Measurements from ENCODE around the gene PTPRR.

Gene PTPRR

DNA sequence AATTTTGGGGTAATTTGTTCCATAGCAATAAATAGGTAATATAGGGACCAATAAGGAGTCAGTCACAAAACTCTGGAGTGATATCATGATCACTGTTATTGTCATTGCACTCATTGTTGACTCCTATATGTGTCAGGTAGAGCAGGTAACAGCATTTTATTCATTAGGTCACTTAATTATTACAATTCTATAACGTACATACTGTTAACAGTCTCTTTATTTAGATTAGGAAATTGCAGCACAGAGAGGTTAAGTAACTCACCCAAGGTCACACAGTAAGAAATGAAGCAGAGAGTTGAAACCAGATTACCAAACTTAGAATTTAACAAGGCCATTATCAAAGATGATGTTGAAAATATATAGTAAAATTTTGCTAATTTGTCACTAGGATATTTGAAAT lies 233.6 kb downstream of the PTPRR start:
- DNase-seq (ENCODE audit: low read depth) = no peak

DNA sequence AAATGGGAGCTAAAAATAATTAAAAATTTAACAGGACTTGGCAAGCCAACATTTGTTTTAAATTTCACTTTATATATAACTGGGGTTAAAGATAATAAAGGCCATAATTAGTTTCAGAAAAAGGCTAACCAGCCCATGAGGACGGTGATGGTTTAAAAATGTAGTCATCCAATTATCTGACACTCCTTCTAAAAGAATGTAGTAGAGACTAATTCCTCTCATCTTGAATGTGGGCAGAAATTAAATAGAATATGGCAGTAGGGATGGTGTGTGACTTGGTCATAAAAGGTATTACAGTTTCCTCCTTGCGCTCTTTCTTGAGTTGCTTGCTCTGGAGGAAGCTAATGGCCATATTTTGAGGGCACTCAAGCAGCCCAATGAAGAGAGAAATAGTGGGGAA lies 234.2 kb downstream of the PTPRR start:
- no peak for DNase-seq (ENCODE audit: low read depth)

DNA sequence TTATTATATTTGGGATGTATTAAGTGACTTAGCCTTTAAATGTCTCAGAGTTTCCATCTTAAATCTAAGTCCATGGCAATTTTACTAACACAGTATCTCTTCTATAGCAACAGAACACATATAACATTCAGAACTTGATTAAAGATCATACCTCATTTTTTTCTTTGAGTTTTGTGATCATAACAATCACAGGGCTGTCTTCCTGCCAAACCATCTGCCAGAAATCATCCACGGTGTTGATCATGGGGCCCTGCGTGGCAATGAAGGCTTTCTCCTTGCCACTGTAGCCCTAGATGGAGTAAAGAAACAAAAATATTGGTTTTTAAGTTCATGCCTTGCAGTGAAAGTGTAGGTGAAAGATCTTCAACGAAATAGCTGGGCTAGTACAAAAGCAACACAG lies 236.6 kb downstream of the PTPRR start:
- DNase-seq (ENCODE audit: low read depth) = no peak

DNA sequence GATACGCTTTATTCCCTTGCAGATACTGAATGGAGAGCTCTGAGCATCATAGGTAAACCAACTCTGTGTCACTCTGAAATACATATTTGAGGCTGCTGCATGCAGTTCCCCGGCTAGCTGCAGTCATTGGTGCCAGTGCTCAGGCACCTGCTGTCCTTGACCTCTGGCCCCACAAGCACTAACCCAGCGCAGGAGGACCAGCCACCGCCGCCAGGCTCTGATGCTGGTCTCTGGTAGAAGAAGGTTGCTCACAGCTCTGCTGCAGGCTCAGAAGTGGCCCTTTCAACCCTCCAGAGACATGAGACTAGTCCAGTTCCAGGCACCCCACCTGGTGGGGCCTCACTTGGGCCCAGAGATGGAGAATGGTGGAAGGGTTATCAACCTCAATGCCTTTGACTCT lies 248.8 kb downstream of the PTPRR start:
- DNase-seq (ENCODE audit: low read depth) = no peak

DNA sequence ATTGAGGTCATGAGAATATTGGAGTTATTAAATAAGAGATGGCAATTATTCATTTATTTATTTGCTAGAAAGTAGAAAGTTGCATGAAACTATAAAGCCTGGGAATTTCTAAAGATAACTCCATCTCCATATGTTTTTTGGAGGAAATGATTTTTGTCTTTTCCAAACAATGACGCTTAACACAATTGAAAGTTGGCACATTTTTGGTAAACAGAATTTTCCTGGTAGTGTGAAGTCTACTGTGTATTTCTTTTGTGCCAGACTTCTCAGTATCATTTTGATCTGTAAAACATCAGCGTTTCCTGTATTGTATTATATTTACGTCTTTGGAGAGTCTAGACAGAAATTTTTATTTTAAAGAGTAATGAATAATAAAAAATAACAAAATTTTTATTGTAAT lies 249.6 kb downstream of the PTPRR start:
- no peak for DNase-seq (ENCODE audit: low read depth)

DNA sequence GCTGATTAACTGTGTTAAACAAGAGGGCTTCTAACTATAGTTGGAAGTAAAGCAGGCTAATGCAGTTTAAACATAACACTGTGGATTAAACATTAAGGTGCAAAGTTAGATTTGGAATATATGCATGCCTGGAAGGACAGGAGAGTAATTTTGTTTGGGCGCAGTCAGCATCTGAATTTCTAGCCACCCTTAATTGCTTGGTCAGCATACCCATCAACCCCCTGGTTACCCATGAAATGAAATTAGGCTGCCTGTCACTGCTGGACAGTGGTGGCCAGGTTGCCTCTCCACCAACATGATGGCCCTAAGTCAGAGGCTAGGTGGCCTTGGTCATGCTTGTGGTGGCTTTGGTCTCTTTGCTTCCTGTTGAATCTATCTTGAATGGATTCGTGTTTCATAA lies 253.3 kb downstream of the PTPRR start:
- no peak for DNase-seq (ENCODE audit: low read depth)

DNA sequence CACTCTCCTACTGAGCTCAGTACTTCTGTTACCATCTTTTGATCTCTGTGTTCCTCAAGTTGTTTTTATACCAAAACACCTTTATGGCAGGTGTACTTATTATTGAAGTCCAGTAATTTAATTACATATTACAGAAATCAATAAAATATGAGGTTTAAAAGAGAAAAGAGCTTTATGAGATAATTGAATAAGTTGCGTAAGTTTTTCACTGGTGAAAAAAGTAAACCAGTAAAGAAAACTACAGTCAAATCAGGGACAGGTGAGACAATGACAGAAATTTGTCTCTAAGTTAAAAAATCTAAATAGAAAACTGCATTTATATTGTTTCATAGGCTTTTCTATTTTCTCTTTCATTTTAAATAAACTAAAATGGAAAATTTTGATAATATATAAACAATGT lies 254.2 kb downstream of the PTPRR start:
- DNase-seq (ENCODE audit: low read depth) = no peak

DNA sequence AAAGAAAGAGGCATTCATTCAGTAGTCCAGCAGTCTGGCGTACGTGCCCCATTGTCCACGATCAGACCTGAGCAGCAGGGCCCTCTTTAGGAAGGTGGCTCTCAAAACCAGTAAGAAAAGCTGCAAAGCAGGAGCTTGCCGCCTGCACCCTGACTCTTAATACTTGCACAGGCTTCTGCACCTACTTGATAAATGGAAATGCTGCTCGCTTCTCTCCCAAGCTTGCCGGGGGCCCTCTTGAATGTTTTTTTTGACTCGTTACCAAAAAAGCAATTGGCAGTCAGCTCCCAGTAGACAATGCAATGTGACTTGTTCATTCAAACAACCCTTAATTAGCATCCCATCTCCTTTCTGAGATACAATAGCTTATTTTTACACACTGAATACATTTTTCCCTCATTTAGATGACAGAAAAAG lies 256.1 kb downstream of the PTPRR start:
- DNase-seq (ENCODE audit: low read depth) = no peak

DNA sequence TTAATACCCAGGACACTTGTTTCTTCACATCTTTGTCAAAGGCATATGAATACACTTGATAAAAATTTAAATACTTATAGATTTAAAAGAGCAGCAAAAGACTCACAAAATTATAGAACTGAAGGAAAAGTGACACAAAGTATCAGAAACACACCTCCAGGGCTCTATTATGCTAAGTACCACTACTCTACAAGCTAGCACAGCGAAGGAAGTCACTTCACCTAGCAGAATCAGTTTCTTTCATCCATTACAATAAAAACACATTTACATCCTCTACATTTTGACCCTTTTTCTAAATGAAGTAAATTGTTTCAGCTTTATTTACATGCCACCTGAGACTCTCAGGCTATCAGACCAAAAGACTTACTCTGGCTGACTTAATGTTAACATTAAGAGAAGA lies 256.7 kb downstream of the PTPRR start:
- DNase-seq (ENCODE audit: low read depth) = no peak

DNA sequence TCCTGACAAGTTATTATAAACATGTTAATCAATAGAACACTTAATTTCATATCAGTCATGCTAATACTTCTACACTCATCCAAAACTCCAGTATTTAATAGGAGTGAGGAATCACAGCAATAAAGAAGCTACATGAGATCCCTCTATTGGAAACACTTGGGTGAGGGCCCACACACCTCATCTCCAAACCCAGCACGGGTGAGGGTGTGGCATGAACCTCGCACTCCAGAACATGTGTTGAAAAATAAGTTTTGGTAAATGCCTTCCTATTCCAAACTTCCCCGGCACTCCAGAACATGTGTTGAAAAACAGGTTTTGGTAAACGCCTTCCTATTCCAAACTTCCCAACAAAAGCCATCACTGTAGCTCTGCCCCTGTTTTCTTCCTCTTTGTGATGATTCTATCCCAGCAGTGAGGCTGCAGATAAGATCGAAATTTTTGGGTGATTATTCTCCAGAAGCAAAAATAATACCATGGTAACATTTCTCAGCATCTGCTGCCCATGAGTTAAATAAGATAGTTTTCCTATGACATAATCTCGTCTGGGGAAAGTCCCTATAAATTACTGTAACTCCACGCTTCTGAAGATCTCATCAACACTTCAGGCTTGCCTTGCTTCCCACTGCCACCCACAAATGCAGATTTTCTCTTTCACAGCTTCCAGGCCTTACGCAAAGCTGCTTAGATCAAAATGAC lies 258.9 kb downstream of the PTPRR start:
- DNase-seq (ENCODE audit: low read depth) = no peak

DNA sequence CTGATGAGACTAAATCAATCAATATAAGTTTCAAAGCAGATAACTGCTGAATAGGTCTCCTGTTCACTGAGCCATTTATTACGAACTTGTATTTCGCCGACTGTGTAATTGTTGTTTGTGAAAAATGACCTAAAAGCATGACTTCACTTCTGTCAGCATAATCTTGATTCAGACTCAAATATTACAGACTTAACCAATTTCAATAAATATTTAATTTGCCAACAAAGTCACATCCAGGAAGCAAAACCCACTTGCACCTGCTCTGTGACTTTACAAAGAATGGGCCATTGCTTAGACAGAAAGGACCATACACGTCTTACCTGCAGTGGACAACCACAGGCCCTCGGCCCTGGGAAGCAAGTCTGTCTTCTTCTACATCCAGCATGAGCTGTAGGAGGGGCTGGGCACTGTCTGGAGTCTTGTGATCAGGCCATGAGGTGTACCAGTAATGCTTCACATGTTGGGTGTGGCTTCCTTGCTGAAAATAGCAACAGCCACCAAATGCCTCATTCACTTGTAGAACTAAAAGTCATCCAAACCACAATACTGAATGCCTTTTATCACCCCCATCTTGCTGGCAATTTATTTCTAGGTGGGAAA lies 259.8 kb downstream of the PTPRR start:
- DNase-seq (ENCODE audit: low read depth) = no peak

DNA sequence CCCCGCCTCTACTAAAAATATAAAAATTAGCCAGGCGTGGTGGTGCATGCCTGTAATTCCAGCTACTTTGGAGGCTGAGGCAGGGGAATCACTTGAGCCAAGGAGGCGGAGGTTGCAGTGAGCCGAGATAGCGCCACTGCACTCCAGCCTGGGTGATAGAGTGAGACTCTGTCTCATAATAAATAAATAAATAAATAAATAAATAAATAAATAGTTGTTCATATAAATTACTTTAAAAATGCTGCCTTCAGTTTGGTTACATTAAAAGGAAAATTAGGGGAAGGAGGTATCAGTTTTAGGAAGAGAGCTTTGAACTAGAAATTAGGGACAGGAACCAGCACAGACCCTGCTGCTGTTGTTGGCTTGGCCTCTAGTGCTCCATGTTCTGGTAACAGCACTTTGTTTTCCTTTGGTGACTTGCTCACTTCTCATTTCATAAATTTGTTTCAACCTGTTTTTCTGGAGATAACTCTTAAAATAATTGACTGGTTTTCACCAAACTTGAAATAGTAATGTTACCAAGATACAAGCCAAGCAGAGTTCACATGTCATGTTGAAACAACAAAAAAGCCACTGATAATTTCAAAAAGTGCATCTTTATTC lies 260.4 kb downstream of the PTPRR start:
- DNase-seq (ENCODE audit: low read depth) = no peak

DNA sequence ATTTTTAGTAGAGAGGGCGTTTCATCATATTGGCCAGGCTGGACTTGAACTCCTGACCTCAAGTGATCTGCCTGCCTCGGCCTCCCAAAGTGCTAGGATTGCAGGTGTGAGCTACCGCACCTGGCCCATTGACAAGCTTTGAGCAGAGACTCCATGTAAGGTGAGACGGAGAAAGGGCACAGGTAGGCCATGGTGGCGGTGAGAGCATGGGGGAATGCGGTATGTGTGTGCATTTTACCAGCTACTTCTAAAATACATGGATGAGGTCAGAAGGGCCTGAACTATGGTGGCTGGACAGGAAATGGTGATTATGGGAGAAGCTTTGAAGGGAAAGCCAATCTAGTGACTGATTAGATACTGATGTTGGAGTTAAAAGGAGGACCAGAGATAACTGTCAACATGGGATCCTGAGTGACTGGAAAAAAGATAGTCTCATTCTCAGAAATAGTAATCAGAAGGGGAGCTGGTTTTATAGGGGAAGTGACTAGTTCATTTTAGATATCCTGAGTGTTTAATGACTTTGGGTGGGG lies 261.4 kb downstream of the PTPRR start:
- no peak for DNase-seq (ENCODE audit: low read depth)

DNA sequence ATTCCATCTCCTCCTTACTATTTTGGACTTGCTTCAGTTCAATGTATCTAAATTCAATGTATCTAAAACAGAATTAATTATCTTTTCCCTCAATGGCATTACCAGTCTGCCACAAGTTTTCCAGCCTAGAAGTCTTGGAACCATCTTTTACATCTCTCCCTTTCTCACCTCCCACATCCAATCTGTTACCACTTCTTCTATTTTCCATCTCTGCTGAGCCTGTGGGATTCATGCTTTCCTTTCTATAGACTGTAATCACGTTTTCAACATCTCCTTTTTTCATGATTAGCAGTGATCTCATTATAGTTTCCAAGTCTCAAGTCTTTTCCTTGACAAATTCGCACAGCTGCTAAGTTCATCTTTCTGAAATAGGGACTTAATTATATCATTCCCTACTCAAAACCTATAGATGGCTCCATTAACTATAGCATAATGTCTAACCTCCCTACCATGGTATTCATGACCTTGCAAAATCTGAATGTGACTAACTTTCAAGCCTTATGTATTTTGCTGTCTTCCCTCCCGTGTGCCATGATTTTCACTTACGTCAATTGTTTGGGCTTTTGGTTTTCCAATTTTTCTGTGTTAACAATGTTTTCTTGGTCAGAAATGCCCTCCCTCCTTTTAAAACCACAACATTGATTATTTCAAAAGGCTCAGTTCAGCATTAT lies 262.8 kb downstream of the PTPRR start:
- no peak for DNase-seq (ENCODE audit: low read depth)

DNA sequence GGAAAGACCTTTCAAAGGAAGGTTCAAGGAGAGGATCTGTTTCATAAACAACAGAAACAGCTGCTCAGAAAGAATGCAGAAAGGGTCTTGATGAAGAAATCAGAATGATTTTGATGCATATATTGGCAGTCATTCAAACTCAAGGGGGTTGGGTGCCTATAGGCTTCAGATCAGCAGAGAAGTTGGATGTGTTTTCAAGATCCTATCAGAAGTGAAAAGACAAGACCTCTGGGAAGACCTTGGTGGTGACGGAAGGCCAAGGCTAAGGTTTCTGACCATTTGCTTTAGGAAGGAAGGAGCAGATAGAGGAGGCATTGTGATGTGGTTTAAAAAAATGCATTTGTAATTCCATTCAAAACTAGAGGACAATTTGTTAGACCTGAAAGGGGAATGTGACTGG lies 268.1 kb downstream of the PTPRR start:
- no peak for DNase-seq (ENCODE audit: low read depth)

DNA sequence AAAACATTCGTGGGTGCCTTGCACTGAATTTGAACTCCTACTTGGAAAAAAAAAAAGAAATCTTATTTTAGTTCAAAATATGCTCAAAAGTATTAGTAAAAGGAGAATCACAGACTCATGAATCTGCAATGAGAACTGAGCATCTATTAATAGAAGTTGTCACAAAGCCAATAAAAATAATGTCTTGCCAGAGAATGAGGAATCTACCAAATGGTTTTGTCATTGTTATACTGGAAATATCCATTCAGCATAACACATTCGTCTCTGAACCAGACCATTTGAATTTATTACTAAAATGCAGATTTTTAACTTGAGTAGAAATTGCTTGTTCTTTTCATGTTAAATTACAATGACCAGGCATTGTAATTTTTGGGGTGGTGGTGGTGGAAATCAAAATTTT lies 271.7 kb downstream of the PTPRR start:
- DNase-seq (ENCODE audit: low read depth) = no peak

DNA sequence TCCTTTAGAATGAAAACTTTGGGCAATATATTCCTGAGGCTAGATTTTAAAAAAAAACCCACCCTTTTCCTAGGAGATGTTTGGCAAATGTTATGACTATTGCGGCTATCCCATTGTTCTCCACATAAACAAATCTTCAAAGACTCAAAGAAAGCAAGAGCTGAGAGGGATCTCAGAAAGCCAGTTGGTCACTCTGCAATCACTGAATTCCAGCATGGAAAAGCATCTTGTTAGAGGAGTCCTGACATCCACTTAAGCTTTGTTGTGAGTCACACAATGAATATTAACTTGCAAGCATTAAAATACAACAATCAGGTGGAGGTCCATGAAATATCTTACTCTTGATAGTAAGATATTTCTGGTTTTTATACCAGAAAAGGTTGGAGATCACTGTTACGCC lies 272.3 kb downstream of the PTPRR start:
- no peak for DNase-seq (ENCODE audit: low read depth)

DNA sequence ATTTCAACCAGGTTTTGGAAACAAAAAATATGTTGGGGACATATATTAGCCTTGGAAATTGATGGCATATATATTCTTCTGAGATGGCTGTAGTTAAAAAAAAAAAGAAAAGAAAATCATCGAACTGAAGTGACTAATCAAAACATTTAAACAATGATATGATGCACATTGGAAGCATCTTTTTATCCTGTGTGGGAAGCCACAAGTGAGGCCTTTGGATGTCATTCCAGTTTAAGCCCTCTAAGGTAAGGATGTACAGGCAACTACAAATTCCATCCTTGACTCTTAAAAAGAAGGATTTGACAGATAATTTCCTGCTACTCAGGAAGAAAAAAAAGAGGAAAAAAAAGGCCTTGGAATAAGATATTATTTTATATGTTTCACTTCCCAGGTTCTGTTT lies 273.7 kb downstream of the PTPRR start:
- DNase-seq (ENCODE audit: low read depth) = no peak

DNA sequence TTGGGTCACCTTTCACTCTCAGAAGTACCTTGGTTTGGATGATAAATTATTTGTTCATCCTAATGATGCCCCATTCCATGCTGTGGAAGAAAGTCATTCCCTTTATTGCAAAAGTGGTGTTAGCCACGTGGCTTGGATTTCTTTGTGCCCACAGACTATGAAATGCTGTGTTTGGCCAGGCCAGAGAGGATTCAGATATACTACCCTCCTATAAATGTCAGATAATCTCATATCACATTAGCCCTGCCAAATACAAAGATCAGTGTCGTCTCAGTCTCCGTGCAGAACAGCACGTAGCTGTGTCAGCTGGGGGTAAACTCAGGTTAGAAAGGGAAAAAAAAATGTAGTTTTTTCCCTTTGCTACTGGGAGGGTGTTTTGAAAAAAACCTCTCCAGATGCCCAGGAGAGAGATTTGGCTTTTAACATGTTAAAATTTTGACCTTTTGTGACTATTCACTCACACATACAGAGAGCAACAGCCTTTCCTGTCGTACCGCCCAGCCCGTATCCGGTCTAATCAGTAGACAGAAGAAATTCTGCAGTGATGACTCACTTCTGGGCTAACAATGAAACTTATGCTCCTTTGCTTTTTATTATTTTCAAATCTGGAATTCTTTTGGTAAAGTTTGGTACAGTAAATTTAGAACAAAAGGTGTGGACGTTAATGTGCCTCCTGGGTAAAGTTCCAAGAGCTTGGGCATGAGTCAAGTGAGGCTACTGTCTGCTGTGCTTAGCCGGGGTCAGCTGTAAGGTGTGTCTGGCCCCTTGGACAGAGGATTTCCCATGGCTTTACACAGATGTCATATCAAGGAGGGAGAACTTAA lies 274.8 kb downstream of the PTPRR start:
- no peak for DNase-seq (ENCODE audit: low read depth)

DNA sequence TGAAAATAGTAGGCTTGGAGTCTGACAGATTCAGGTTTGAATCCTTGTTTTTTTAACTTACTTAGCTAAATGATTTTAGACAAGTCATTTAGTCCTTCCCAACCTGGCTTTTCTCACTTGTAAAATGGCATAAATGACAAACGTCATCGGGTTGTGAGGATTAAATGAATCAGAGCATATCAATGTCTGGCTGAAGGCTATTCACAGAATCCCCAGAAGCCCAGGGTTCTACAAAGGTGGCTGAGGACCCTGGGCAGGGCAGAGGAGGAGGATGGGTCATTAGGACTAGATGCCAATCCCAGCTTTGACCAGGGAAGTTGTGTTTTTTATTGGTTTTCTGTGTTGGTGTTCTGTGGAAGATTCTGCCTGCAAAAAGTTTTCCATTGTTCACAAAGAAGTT lies 275.7 kb downstream of the PTPRR start:
- DNase-seq (ENCODE audit: low read depth) = no peak

DNA sequence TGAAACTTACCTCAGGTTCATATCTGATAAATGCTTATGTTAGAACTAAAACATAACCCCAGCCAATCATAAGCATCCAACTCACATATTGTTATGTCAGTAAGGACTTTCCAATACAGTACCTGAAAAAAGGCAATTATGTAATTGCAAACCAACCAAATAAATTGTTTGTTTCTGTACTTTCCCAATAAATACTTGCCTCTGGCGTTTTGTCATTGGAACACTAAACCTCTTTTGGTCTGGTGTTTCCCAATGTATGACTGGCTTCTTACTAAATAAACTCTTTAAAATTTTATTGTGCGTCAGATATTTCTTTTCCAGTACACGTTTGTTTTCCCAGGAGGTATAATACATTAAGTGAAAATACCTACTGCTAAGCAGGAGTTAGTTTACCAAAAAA lies 276.6 kb downstream of the PTPRR start:
- no peak for DNase-seq (ENCODE audit: low read depth)

DNA sequence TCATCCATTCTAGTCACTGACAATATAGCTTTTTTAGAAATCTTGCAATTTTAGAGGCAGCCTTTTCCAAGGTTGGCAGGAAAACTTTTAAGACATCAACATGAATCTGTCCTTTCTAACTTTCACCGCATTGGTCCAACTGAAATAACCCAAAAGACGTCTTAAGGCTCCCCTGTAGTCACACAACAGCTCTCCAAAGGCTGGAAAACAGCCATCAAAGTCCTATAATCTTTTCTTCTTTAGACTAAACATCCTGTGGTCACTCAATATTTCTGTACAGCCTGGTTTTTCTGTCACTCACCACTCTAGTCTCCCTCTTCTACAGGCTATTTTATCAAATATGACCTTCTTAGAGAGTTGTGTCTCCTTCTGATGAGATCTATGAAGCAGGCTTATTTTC lies 278.8 kb downstream of the PTPRR start:
- DNase-seq (ENCODE audit: low read depth) = no peak
